HepG2 (cell line): Measurements from ENCODE around the gene CTTNBP2NL. TPM values are rescaled to one million over a fixed set of nuclear protein-coding genes. Genes with fewer than 3 reads are reported as not detected.
A peak's percentile ranks its signal among the peaks of the same experiment; 100 is the strongest.

Experiments used
- DNMT3B ChIP-seq: conservative IDR thresholded peaks from 2 replicates; pipeline ENCODE4 v1.6.1; 2016; ENCODE audit warnings: missing biosample characterization, control low read depth
- ETV6 ChIP-seq: sonication (generic); formaldehyde crosslinking; conservative IDR thresholded peaks from 2 replicates; pipeline ENCODE4 v1.4.0; 2020; ENCODE audit warnings: missing genetic modification reagents
- NR2C2 ChIP-seq: sonication (generic); formaldehyde crosslinking; IDR thresholded peaks from 2 replicates; pipeline ENCODE4 v1.4.0; 2020; ENCODE audit warnings: missing genetic modification reagents, mild to moderate bottlenecking, moderate library complexity, borderline replicate concordance
- NR2F6 ChIP-seq, 2 experiments: IDR thresholded peaks; 2 replicates each; pipeline ENCODE4 v1.6.1; 2016; ENCODE audit warnings: antibody characterized with exemption in 1 of 2, mild to moderate bottlenecking in 1 of 2
- NRL ChIP-seq: sonication (generic); formaldehyde crosslinking; IDR thresholded peaks from 2 replicates; pipeline ENCODE4 v1.5.0; 2020; ENCODE audit warnings: missing genetic modification reagents, mild to moderate bottlenecking, moderate library complexity, borderline replicate concordance
- PRPF4 ChIP-seq: fragments of 200-400 bp; formaldehyde crosslinking; IDR thresholded peaks from 2 replicates; pipeline ENCODE4 v1.6.1; 2016; ENCODE audit warnings: low read length, low read depth; ENCODE audit not compliant: poor library complexity, severe bottlenecking
- RXRB ChIP-seq: IDR thresholded peaks from 2 replicates; pipeline ENCODE4 v1.6.1; 2016; ENCODE audit warnings: borderline replicate concordance, missing genetic modification reagents, missing compliant biosample characterization
- SALL2 ChIP-seq: sonication (generic); formaldehyde crosslinking; IDR thresholded peaks from 2 replicates; pipeline ENCODE4 v1.8.1; 2023; ENCODE audit warnings: mild to moderate bottlenecking, missing genetic modification reagents, inconsistent platforms
- ZBTB21 ChIP-seq: sonication (generic); formaldehyde crosslinking; IDR thresholded peaks from 2 replicates; pipeline ENCODE4 v1.4.0; 2020; ENCODE audit warnings: missing genetic modification reagents
- ZBTB7B ChIP-seq: sonication (generic); formaldehyde crosslinking; IDR thresholded peaks from 2 replicates; pipeline ENCODE4 v1.4.0; 2020; ENCODE audit warnings: missing genetic modification reagents
- ZFX ChIP-seq: sonication (generic); formaldehyde crosslinking; IDR thresholded peaks from 2 replicates; pipeline ENCODE4 v1.4.0; 2020; ENCODE audit warnings: mild to moderate bottlenecking, low read depth, missing genetic modification reagents, moderate library complexity
- ZNF24 ChIP-seq: fragments of 450-650 bp; IDR thresholded peaks from 2 replicates; pipeline ENCODE4 v1.6.1; 2017; ENCODE audit warnings: antibody characterized with exemption, mild to moderate bottlenecking
- ZNF251 ChIP-seq: sonication (generic); formaldehyde crosslinking; IDR thresholded peaks from 2 replicates; pipeline ENCODE4 v1.9.0; 2021; ENCODE audit warnings: mild to moderate bottlenecking, missing genetic modification reagents
- ZNF256 ChIP-seq: sonication (generic); formaldehyde crosslinking; conservative IDR thresholded peaks from 2 replicates; pipeline ENCODE4 v1.4.0; 2020; ENCODE audit warnings: missing genetic modification reagents
- ZNF335 ChIP-seq: sonication (generic); formaldehyde crosslinking; IDR thresholded peaks from 2 replicates; pipeline ENCODE4 v1.4.0; 2020; ENCODE audit warnings: missing genetic modification reagents
- ZNF350 ChIP-seq: sonication (generic); formaldehyde crosslinking; IDR thresholded peaks from 2 replicates; pipeline ENCODE4 v1.4.0; 2020; ENCODE audit warnings: mild to moderate bottlenecking, low read depth, missing genetic modification reagents, borderline replicate concordance
- ZNF605 ChIP-seq: sonication (generic); formaldehyde crosslinking; IDR thresholded peaks from 2 replicates; pipeline ENCODE4 v1.8.0; 2022; ENCODE audit warnings: mild to moderate bottlenecking, missing genetic modification reagents
- ZNF672 ChIP-seq: sonication (generic); formaldehyde crosslinking; IDR thresholded peaks from 2 replicates; pipeline ENCODE4 v1.8.1; 2022; ENCODE audit warnings: missing genetic modification reagents
- ZSCAN25 ChIP-seq: sonication (generic); formaldehyde crosslinking; IDR thresholded peaks from 2 replicates; pipeline ENCODE4 v1.8.0; 2022; ENCODE audit warnings: mild to moderate bottlenecking, missing genetic modification reagents
- polyA plus RNA-seq, 8 experiments: library from polyadenylated mRNA; depleted of rRNA in 3 of 8; stranded (reverse) in 7 of 8; unstranded in 1 of 8; fragments of >200 nt; fragmentation: Illumina TruSeq in 4 of 8; extraction: Trizol in 4 of 8; gene quantifications; 2 replicates each; pipeline versions ENCODE4 v1.2.1 to v1.2.3, GENCODE V29; 2011 to 2016; ENCODE audit warnings: low read depth in 4 of 8, missing spikeins in 1 of 8, mixed read lengths in 1 of 8; ENCODE audit not compliant: insufficient read depth in 1 of 8
- total RNA-seq, 5 experiments: library from RNA; depleted of rRNA; stranded (reverse); fragments of >200 nt; fragmentation: Illumina TruSeq; extraction: Trizol; gene quantifications; 2 replicates each; pipeline ENCODE4 v1.2.3, GENCODE V29; 2016; ENCODE audit warnings: low read depth in 1 of 5
- TF ChIP-seq, protein P1 (sequence below): sonication (generic); formaldehyde crosslinking; IDR thresholded peaks from 2 replicates; pipeline ENCODE4 v1.5.0; 2020; ENCODE audit warnings: missing genetic modification reagents
- TF ChIP-seq, protein P2 (sequence below): sonication (generic); formaldehyde crosslinking; IDR thresholded peaks from 2 replicates; pipeline ENCODE4 v1.5.0; 2020; ENCODE audit warnings: mild to moderate bottlenecking, missing genetic modification reagents
- TF ChIP-seq, protein P3 (sequence below): sonication (generic); formaldehyde crosslinking; conservative IDR thresholded peaks from 2 replicates; pipeline ENCODE4 v1.5.0; 2020; ENCODE audit warnings: missing genetic modification reagents
- TF ChIP-seq, protein P4 (sequence below): sonication (generic); formaldehyde crosslinking; IDR thresholded peaks from 2 replicates; pipeline ENCODE4 v1.4.0; 2020; ENCODE audit warnings: missing genetic modification reagents
- TF ChIP-seq, protein P5 (sequence below): sonication (generic); formaldehyde crosslinking; IDR thresholded peaks from 2 replicates; pipeline ENCODE4 v1.5.0; 2020; ENCODE audit warnings: missing genetic modification reagents, mild to moderate bottlenecking, borderline replicate concordance

The CTTNBP2NL gene
- total and polyA plus RNA-seq, 2 of the 13 experiments (the other 11 are each of a cell fraction or from before 2014, with no cell fraction given) = 2.1 to 4.1 TPM

DNA sequence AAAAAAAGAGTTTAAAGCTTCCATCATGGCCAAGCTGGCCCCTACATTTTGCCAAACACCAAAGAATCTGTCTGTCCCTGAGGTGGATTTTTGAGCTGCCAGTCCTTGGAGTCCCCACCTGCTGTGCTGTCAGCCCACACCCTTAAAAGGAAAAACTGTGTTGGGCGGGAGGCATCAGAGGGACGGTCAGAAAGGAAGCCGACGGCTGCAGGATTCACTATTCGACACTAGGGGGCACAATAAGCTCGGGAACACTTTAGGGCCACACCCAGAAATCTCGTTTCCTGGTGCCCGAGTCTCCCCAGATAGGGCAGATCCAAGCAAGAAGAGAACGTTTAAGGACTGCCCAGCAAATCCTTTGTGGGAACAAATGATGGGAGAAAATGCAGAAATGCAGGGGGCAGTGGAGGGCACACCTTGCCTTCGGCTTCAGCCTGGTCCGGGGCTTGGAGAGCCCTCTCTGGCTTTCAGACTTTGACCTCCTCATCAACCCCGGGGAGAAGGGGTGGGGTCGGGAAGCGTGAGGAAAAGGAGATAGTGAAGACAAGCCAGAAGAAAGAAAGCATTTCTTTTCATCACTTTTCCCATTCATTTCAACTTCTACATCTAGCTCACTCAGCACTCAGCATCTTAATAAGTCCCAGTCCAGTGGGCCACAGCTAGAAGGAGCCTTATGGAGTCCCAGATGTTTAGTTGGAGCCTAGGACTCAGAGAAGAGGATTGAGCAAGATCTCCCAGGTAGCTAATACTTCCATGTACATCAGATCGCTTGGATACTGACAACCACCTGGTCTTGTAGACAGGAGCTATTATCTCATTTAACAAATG, 5.0 kb upstream of the CTTNBP2NL start (continued):
- TF ChIP-seq, protein P1, sequence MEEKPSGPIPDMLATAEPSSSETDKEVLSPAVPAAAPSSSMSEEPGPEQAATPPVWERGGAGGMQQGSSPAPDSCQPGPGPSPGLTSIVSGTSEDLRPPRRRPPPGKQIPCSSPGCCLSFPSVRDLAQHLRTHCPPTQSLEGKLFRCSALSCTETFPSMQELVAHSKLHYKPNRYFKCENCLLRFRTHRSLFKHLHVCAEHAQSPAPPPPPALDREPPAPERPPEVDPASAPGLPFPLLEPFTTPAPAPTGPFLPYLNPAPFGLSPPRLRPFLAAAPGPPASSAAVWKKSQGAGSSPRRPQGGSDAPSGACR = no peak
- TF ChIP-seq RXRB = 0 out of 2 replicates have a peak, but pooled peaks have one; percentile 39
- no peak for TF ChIP-seq ETV6 (CRISPR knock-in tag)
- no peak for TF ChIP-seq ZNF251
- TF ChIP-seq NR2F6 (IDR thresholded peaks at IDR 0.05) = no peak
- TF ChIP-seq NR2F6 (CRISPR knock-in tag; IDR thresholded peaks at IDR 0.05) = peak; percentile 27; the same call in 1 of the 2 replicates
- TF ChIP-seq, protein P2, sequence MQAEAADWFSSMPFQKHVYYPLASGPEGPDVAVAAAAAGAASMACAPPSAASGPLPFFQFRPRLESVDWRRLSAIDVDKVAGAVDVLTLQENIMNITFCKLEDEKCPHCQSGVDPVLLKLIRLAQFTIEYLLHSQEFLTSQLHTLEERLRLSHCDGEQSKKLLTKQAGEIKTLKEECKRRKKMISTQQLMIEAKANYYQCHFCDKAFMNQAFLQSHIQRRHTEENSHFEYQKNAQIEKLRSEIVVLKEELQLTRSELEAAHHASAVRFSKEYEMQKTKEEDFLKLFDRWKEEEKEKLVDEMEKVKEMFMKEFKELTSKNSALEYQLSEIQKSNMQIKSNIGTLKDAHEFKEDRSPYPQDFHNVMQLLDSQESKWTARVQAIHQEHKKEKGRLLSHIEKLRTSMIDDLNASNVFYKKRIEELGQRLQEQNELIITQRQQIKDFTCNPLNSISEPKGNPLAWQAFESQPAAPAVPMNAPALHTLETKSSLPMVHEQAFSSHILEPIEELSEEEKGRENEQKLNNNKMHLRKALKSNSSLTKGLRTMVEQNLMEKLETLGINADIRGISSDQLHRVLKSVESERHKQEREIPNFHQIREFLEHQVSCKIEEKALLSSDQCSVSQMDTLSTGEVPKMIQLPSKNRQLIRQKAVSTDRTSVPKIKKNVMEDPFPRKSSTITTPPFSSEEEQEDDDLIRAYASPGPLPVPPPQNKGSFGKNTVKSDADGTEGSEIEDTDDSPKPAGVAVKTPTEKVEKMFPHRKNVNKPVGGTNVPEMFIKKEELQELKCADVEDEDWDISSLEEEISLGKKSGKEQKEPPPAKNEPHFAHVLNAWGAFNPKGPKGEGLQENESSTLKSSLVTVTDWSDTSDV = no peak
- no peak for TF ChIP-seq SALL2 (CRISPR knock-in tag)
- no peak for TF ChIP-seq ZBTB21 (CRISPR knock-in tag)
- no peak for TF ChIP-seq ZNF24
- TF ChIP-seq ZNF672 (CRISPR knock-in tag) = no peak
- TF ChIP-seq, protein P3, sequence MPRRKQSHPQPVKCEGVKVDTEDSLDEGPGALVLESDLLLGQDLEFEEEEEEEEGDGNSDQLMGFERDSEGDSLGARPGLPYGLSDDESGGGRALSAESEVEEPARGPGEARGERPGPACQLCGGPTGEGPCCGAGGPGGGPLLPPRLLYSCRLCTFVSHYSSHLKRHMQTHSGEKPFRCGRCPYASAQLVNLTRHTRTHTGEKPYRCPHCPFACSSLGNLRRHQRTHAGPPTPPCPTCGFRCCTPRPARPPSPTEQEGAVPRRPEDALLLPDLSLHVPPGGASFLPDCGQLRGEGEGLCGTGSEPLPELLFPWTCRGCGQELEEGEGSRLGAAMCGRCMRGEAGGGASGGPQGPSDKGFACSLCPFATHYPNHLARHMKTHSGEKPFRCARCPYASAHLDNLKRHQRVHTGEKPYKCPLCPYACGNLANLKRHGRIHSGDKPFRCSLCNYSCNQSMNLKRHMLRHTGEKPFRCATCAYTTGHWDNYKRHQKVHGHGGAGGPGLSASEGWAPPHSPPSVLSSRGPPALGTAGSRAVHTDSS (CRISPR knock-in tag) = no peak
- peak; percentile 43; the same call in 1 of the 2 replicates for TF ChIP-seq ZNF350 (CRISPR knock-in tag)
- TF ChIP-seq, protein P4, sequence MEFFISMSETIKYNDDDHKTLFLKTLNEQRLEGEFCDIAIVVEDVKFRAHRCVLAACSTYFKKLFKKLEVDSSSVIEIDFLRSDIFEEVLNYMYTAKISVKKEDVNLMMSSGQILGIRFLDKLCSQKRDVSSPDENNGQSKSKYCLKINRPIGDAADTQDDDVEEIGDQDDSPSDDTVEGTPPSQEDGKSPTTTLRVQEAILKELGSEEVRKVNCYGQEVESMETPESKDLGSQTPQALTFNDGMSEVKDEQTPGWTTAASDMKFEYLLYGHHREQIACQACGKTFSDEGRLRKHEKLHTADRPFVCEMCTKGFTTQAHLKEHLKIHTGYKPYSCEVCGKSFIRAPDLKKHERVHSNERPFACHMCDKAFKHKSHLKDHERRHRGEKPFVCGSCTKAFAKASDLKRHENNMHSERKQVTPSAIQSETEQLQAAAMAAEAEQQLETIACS (CRISPR knock-in tag) = no peak
- no peak for TF ChIP-seq ZSCAN25 (CRISPR knock-in tag)
- TF ChIP-seq ZNF335 (CRISPR knock-in tag) = peak; percentile 37; the same call in 1 of the 2 replicates
- no peak for TF ChIP-seq ZNF256 (CRISPR knock-in tag)
- peak; percentile 54; the same call in 1 of the 2 replicates for TF ChIP-seq ZBTB7B (CRISPR knock-in tag)
- TF ChIP-seq ZFX (CRISPR knock-in tag) = no peak; the same call in 1 of the 2 replicates
- no peak for TF ChIP-seq DNMT3B (CRISPR knock-in tag)
- TF ChIP-seq NRL (CRISPR knock-in tag) = no peak
- TF ChIP-seq ZNF605 (CRISPR knock-in tag) = no peak
- no peak for TF ChIP-seq PRPF4
- TF ChIP-seq, protein P5, sequence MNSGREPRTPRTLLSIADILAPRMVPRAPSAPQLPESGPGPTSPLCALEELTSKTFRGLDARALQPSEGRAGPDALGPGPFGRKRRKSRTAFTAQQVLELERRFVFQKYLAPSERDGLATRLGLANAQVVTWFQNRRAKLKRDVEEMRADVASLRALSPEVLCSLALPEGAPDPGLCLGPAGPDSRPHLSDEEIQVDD (CRISPR knock-in tag) = no peak
- TF ChIP-seq NR2C2 (CRISPR knock-in tag) = no peak
